OCI-LY3 (cell line): Measurements from ENCODE around the gene UBXN10.

ENCODE experiments used
- H2AFZ ChIP-seq: fragments of 200-600, 300-600 bp; shearing (Covaris generic); 2 replicates; pipeline ENCODE4 v1.6.0; 2014; ENCODE audit warnings: antibody characterized with exemption, low read depth, low read length
- H3K27ac ChIP-seq: fragments of 200-600, 300-600 bp; sonication (generic); 2 replicates; pipeline ENCODE4 v1.5.1; 2014; ENCODE audit warnings: mild to moderate bottlenecking, low read length, moderate library complexity, mixed read lengths
- H3K27me3 ChIP-seq: fragments of 200-600, 300-600 bp; sonication (generic); 2 replicates; pipeline ENCODE4 v1.6.1; 2014; ENCODE audit warnings: low read depth, low read length, mixed read lengths
- H3K36me3 ChIP-seq: fragments of 200-600, 300-600 bp; sonication (generic); replicated peaks from 2 replicates; pipeline ENCODE3; 2014; ENCODE audit warnings: low read depth, low read length, mixed read lengths
- H3K4me1 ChIP-seq: fragments of 300-600, 200-600 bp; sonication (generic); 2 replicates; pipeline ENCODE4 v1.6.1; 2014; ENCODE audit warnings: low read length, mixed read lengths
- H3K4me2 ChIP-seq: fragments of 200-600, 300-600 bp; sonication (generic); 2 replicates; pipeline ENCODE4 v1.6.1; 2014; ENCODE audit warnings: low read length, mixed read lengths
- H3K4me3 ChIP-seq: fragments of 300-600, 200-600 bp; sonication (generic); 2 replicates; pipeline ENCODE4 v1.5.1; 2014; ENCODE audit warnings: antibody characterized with exemption, mild to moderate bottlenecking, low read length, moderate library complexity
- H3K79me2 ChIP-seq: fragments of 300-600, 200-600 bp; shearing (Covaris generic); 2 replicates; pipeline ENCODE4 v1.6.1; 2014; ENCODE audit warnings: mild to moderate bottlenecking, low read length, mixed read lengths
- H3K9ac ChIP-seq: fragments of 300-600, 200-600 bp; shearing (Covaris generic); 2 replicates; pipeline ENCODE4 v1.6.0; 2014; ENCODE audit warnings: mild to moderate bottlenecking, low read length, moderate library complexity
- H3K9me3 ChIP-seq: fragments of 200-600, 300-600 bp; shearing (Covaris generic); 2 replicates; pipeline ENCODE4 v1.6.1; 2014; ENCODE audit warnings: low read length, mixed read lengths; ENCODE audit not compliant: insufficient read depth
- H4K20me1 ChIP-seq: fragments of 200-600, 300-600 bp; sonication (generic); 2 replicates; pipeline ENCODE4 v1.6.1; 2016; ENCODE audit warnings: low read length, mixed read lengths; ENCODE audit not compliant: insufficient read depth
- EZH2phosphoT487 ChIP-seq: fragments of 200-600 bp; shearing (Covaris generic); IDR thresholded peaks from 2 replicates; pipeline ENCODE4 v1.6.1; 2018; ENCODE audit warnings: antibody characterized with exemption, mixed run types, low read depth
- TF ChIP-seq, protein P1 (sequence below): fragments of 200-600, 300-600 bp; sonication (generic); IDR thresholded peaks from 2 replicates; pipeline ENCODE4 v1.5.1; 2014; ENCODE audit warnings: antibody characterized with exemption, low read length, low read depth

UBXN10 gene

GRCh38 chr1:20233866-20234265, 48.0 kb downstream of the UBXN10 start:
- Histone ChIP-seq H3K36me3 (no peaks in the 10 kb centered on the region), H3K4me3 (no peak overlapping the region), H3K79me2 (no peaks in the 10 kb centered on the region), H3K27me3 (peaks cover 27% of the 10 kb centered on the region), H3K27ac (no peak overlapping the region), H3K9ac (no peak overlapping the region), H3K4me2 (no peak overlapping the region), H3K9me3 (no peaks in the 10 kb centered on the region), H4K20me1 (no peaks in the 10 kb centered on the region), H2AFZ (no peak overlapping the region), H3K4me1 (no peaks in the 10 kb centered on the region)
- TF ChIP-seq, protein P1, sequence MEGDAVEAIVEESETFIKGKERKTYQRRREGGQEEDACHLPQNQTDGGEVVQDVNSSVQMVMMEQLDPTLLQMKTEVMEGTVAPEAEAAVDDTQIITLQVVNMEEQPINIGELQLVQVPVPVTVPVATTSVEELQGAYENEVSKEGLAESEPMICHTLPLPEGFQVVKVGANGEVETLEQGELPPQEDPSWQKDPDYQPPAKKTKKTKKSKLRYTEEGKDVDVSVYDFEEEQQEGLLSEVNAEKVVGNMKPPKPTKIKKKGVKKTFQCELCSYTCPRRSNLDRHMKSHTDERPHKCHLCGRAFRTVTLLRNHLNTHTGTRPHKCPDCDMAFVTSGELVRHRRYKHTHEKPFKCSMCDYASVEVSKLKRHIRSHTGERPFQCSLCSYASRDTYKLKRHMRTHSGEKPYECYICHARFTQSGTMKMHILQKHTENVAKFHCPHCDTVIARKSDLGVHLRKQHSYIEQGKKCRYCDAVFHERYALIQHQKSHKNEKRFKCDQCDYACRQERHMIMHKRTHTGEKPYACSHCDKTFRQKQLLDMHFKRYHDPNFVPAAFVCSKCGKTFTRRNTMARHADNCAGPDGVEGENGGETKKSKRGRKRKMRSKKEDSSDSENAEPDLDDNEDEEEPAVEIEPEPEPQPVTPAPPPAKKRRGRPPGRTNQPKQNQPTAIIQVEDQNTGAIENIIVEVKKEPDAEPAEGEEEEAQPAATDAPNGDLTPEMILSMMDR, result no peak
- TF ChIP-seq EZH2phosphoT487, result no peak

GRCh38 chr1:20234788-20235535, 49.1 kb downstream of the UBXN10 start:
- Histone ChIP-seq H3K4me2 (no peak overlapping the region), H3K79me2 (no peaks in the 10 kb centered on the region), H3K4me3 (no peak overlapping the region), H3K27ac (no peak overlapping the region), H3K4me1 (no peaks in the 10 kb centered on the region), H3K9me3 (no peaks in the 10 kb centered on the region), H4K20me1 (no peaks in the 10 kb centered on the region), H2AFZ (no peak overlapping the region), H3K9ac (no peak overlapping the region), H3K27me3 (peaks cover 27% of the 10 kb centered on the region), H3K36me3 (no peaks in the 10 kb centered on the region)
- TF ChIP-seq, protein P1, result no peak
- no peak for TF ChIP-seq EZH2phosphoT487

- Histone ChIP-seq H3K4me1 (no peaks in the 10 kb centered on the region), H3K27ac (no peak overlapping the region), H3K36me3 (no peaks in the 10 kb centered on the region)
Measured at GRCh38 chr1:20237646-20238045, 51.8 kb downstream of the UBXN10 start.

DNA sequence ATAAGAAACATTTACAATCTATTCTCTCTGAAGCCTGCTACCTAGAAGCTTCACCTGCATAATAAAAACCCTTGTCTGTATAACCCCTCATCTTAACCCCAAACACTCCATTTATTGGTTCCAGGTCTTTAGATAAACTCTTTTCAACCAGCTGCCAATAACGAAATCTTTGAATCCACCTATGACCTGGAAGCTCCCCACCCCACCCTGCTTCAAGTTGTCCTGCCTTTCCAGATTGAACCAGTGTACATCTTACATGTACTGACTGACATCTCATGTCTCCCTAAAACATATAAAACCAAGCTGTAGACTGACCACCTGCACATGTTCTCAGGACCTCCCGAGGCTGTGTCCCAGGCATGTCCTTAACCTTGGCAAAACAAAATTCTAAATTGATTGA, 54.1 kb downstream of the UBXN10 start:
- Histone ChIP-seq H3K9me3 (no peaks in the 10 kb centered on the region), H3K4me3 (no peak overlapping the region), H3K9ac (no peak overlapping the region), H3K27me3 (peaks cover 24% of the 10 kb centered on the region), H3K79me2 (no peaks in the 10 kb centered on the region), H4K20me1 (no peaks in the 10 kb centered on the region), H3K4me1 (no peaks in the 10 kb centered on the region), H2AFZ (no peak overlapping the region), H3K4me2 (no peak overlapping the region), H3K27ac (no peak overlapping the region), H3K36me3 (no peaks in the 10 kb centered on the region)
- TF ChIP-seq, protein P1, result no peak
- no peak for TF ChIP-seq EZH2phosphoT487

More at GRCh38 chr1:20237646-20238045, 51.8 kb downstream of the UBXN10 start:
- Histone ChIP-seq H3K4me3 (no peak overlapping the region), H3K9ac (no peak overlapping the region), H3K9me3 (no peaks in the 10 kb centered on the region), H3K27me3 (peaks cover 32% of the 10 kb centered on the region), H3K79me2 (no peaks in the 10 kb centered on the region), H2AFZ (no peak overlapping the region), H4K20me1 (no peaks in the 10 kb centered on the region), H3K4me2 (no peak overlapping the region)
- TF ChIP-seq EZH2phosphoT487, result no peak
- TF ChIP-seq, protein P1, result no peak
